Stimulated activated CD4-positive, alpha-beta T cell treated with anti-CD3 and anti-CD28 coated beads, TNF-alpha, amount 100 ng/mL, for 48 hours (primary cell): ENCODE measurements around the gene RCOR1.
"Not testable (repeated sequence)": the region's sequence is repeated elsewhere in the genome, so short reads cannot be mapped to it uniquely, and the experiment has no call there.

Source experiments
- DNase-seq, 3 donors: peaks; one replicate each; pipeline ENCODE4 v3.0.0-alpha.2; 2020; ENCODE audit warnings: low read depth in 3 of 3

RCOR1 gene

GRCh38 chr14:102571043-102571442 is 21.4 kb upstream of the RCOR1 start:
- no peak for DNase-seq

- no peak for DNase-seq
Observed at GRCh38 chr14:102571478-102572042, 20.9 kb upstream of the RCOR1 start.

- DNase-seq: not testable (repeated sequence)
Observed at GRCh38 chr14:102573161-102573560, 19.3 kb upstream of the RCOR1 start.

DNA sequence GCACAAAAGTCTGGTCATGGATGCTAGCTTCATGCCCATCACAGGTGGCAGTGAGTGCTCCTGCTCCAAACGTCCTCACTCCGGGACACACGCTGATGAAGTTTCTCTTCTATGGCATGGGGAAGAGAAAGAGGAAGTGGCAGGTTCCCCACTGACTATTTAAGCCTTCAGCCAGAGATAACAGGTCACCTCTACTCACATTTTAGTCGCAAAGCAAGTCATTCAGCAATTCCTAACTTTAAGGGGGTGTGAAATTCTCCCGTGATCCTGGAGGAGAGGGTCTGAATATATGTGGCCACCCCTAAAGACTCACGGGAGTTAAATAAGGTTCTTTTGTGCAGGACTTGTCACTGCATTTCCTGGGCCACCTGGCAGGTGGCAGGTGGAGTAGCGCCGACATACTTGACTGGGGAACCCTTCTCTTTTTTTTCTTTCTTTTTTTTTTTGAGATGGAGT is 18.8 kb upstream of the RCOR1 start:
- DNase-seq: no peak

- DNase-seq: no peak
Observed at GRCh38 chr14:102574281-102575159, 17.9 kb upstream of the RCOR1 start.

DNA sequence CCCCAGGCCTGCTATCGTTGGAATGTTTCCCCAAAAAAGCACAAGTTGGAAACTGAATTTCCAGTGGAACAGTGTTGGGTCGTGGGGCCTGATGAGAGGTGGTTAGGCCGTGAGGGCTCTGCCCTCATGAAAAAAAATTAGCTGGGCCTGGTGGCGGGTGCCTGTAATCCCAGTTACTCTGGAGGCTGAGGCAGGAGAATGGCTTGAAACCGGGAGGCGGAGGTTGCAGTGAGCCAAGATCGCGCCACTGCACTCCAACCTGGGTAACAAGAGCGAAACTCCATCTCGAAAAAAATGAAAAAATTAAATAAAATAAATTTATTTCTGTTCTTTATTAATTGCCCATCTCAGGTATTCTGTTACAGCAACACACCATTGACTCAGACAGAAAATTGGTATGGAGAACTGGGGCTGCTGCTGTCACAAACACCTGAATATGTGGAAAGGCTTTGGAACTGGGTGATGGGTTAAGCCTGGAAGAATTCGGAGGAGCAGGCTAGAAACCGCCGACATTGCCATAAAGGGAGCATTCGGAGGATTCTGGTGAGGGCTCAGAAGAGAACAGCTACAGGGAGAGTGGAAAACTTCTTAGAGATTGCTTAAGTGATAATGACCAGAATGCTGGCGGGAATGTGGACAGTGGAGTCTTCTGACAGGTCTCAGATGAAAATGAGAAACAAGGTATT is 17.1 kb upstream of the RCOR1 start:
- no peak for DNase-seq

DNA sequence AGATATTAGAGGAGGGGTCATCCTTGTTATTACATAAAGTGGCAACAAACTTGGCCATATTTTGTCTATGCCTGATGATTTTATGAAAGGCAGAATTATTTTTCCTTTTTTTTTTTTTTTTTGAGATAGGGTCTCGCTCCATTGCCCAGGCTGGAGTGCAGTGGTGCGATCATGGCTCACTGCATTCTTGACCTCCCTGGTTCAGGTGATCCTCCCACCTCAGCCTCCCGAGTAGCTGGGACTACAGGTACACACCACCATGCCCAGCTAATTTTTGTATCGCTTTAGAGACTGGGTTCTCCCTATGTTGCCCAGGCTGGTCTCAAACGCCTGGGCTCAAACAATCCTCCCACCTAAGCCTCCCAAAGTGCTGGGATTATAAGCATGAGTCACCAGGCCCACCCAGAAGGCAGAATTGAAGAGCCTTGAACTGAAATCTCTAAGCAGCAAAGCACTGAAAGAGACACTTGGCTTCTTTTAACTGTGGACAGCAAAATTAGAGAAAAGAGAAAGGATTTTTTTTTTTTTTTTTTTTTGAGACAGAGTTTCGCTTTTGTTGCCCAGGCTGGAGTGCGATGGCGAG is 16.5 kb upstream of the RCOR1 start:
- DNase-seq: not testable (repeated sequence)

DNA sequence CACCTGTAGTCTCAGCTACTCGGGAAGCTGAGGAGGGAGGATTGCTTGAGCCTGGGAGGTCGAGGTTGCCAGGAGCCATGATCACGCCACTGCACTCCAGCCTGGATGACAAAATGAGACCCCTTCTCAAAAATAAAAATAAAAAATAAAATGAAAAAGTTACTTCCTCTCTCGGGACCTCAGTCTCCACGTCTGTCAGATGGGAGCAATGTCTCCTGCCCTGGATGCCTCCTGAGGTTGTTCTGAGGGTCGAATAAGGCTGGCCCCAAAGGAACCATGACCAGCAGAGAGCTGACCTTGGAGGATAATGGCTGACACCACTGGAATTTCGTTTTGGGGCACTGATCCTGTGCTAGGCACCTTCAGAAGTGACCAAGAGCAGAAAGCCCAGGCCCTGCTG is 13.6 kb upstream of the RCOR1 start:
- DNase-seq: no peak

GRCh38 chr14:102579696-102580549 is 12.5 kb upstream of the RCOR1 start:
- DNase-seq: no peak

- DNase-seq: no peak
Observed at GRCh38 chr14:102580550-102581110, 11.8 kb upstream of the RCOR1 start.

- DNase-seq: no peak
Observed at GRCh38 chr14:102581193-102581592, 11.3 kb upstream of the RCOR1 start.

DNA sequence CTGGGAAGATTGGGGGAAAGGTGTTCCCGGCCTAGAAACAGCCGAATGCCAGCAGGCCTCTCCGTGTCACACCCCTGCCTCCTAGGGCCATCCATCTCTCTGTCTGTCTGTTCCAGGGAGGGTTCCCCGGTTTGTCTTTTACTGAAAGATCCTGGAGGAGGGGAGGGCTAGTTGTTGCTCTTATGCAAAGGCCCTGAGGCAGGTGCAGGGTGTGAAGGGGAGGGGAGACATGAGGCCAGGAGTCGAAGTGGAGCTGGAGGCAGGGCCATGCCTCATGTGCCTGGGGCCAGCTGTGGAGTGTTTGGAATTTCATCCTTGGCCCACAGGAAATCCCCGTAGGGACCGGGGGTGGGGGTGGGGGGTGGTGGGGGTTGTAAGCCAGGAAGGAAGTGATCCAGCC is 8.7 kb upstream of the RCOR1 start:
- no peak for DNase-seq

- no peak for DNase-seq
Observed at GRCh38 chr14:102584871-102585869, 7.3 kb upstream of the RCOR1 start.

- DNase-seq: no peak
Observed at GRCh38 chr14:102586420-102587104, 5.9 kb upstream of the RCOR1 start.

DNA sequence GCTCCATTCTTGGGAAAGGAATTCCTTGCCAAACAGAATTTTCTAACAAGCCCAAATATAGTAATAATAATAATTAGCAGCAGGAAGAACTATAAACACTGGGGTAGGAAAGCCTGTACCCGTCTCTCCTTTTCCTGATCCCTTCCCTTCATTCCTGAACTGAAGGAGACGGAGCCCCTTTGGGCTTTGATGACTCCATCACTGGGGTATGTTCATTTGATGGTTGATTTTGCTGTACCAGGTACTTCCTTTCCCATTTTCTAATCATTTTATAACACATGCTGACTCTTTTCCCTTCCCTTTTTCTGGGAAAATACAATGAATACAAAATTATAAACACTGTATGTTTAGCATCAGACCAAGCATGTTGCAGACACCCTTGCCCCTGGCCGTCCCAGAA is 3.6 kb upstream of the RCOR1 start:
- DNase-seq: no peak

DNA sequence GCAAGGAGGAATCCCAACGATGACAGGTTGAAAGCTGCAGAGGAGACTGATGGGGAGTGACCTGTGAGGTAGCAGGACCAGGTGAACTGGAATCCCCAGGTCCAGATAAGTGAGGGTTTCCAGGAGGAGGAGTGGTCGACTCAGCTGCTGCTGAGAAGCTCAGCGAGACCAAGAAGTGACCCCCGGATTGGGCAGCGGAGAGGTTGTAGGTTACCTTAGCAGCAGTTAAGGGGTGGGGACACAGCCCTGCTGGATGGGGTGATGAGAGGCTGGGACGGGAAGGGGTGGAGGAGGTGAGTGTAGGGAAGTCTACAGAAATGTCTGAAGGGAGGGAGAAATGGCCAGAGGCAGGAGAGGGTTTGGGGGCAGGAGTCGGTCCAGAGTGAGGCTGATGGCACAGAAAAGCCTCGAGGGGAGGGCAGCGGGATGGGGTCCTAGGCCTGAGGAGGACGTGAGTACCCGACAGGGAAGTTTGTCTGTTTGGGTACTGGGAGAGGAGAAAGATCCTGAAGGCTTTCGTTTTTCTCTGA is 2.6 kb upstream of the RCOR1 start:
- no peak for DNase-seq

DNA sequence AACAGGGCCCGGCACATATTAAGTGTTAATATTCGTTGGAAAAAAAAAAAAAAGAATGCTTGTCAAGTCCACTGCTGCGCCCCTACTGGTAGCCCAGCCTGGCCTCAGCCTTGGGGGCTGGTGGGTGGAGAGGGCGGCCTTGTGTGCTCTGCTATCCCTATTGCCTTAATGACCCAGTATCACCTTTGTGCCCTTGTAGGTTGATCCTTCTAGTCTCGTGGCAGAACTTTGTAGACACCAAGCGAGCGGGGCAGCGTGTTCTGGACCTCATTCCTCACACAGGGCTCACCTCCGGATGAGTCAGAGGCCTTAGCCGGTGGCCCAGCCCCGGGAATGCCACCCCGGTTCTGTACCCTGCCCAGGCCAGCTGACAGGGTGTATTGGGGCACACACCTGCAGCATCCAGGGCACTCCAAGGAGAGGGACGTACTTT is 1.8 kb upstream of the RCOR1 start:
- no peak for DNase-seq

GRCh38 chr14:102591372-102591943 is 991 bp upstream of the RCOR1 start:
- peak in 1 of 3 donors; percentile 17 for DNase-seq

DNA sequence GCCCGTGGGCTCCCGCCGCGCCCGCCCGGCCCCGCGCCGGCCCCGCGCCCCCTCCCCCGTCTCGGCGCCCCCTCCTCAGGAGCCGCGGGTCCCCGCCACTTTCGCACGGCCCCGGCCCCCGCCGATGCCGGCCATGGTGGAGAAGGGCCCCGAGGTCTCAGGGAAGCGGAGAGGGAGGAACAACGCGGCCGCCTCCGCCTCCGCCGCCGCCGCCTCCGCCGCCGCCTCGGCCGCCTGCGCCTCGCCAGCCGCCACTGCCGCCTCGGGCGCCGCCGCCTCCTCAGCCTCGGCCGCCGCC is 263 bp downstream of the RCOR1 start:
- DNase-seq: peak in 1 of 3 donors; percentile 11
